HFFc6 (cell line): ENCODE data around the gene KNDC1. TPM values are rescaled to one million over a fixed set of nuclear protein-coding genes. Genes with fewer than 3 reads are reported as not detected.
"Not testable (repeated sequence)": the region's sequence is repeated elsewhere in the genome, so short reads cannot be mapped to it uniquely, and the experiment has no call there.

Source experiments
- DNase-seq: peaks from one replicate; pipeline ENCODE4 v3.0.0-alpha.2; 2018
- H3K27ac Mint-ChIP-seq: 2 replicates; pipeline ENCODE4 v1.8.0; 2020; ENCODE audit warnings: mild to moderate bottlenecking, mixed read lengths
- H3K27me3 Mint-ChIP-seq: 2 replicates; pipeline ENCODE4 v1.8.0; 2021; ENCODE audit warnings: mild to moderate bottlenecking, moderate library complexity, mixed read lengths; ENCODE audit not compliant: insufficient read depth
- H3K36me3 Mint-ChIP-seq: 2 replicates; pipeline ENCODE4 v1.8.0; 2021; ENCODE audit warnings: low read depth, mixed read lengths
- H3K4me1 Mint-ChIP-seq: 2 replicates; pipeline ENCODE4 v1.8.0; 2020; ENCODE audit warnings: low read depth, mixed read lengths
- H3K4me3 Mint-ChIP-seq: 2 replicates; pipeline ENCODE4 v1.8.0; 2020; ENCODE audit warnings: mild to moderate bottlenecking, moderate library complexity, mixed read lengths
- H3K9me3 Mint-ChIP-seq: 2 replicates; pipeline ENCODE4 v1.8.0; 2020; ENCODE audit warnings: mild to moderate bottlenecking, mixed read lengths
- total RNA-seq, 6 experiments: library from RNA; stranded (reverse); fragmentation: NEBNext Ultra II Directional; extraction: Animal tissue kit (Norgen Biotek cat#: 25700); gene quantifications; 2 replicates in 1 of 6; 3 replicates in 5 of 6; pipeline ENCODE4 v1.2.3, GENCODE V29; 2021
- TF ChIP-seq, protein P1 (sequence below): fragments of 200-600 bp; sonication (generic); IDR thresholded peaks from 2 replicates; pipeline ENCODE4 v1.5.0; 2021; ENCODE audit warnings: antibody characterized with exemption, mild to moderate bottlenecking

KNDC1 gene
- total RNA-seq, 6 experiments from 2014 or later = 0.05 to 1.00 (median 0.28) TPM; not detected in 3

DNA sequence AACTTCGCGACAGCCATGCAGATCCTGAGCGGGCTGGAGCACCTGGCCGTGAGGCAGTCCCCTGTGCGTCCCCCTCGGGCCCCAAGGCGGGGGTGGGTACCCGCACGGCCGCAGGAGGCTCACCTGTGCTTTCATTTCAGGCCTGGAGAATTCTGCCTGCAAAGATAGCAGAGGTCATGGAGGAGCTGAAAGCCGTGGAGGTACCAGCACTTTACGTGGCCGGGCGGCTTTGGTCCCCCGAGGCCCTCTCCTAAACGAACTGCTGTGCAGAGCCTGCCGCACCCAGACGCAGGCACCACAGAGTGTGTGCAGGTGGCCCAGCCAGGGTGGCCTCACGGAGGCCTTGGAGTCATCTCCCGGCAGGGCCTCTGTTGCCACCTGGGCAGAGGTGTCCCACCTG, 58.9 kb downstream of the KNDC1 start:
- H3K9me3 Mint-ChIP-seq = peaks cover 18% of the 10 kb centered on the region; the same call in 1 of the 2 replicates
- peaks cover 2% of the 10 kb centered on the region for H3K27me3 Mint-ChIP-seq
- H3K27ac Mint-ChIP-seq = no peak overlapping the region

DNA sequence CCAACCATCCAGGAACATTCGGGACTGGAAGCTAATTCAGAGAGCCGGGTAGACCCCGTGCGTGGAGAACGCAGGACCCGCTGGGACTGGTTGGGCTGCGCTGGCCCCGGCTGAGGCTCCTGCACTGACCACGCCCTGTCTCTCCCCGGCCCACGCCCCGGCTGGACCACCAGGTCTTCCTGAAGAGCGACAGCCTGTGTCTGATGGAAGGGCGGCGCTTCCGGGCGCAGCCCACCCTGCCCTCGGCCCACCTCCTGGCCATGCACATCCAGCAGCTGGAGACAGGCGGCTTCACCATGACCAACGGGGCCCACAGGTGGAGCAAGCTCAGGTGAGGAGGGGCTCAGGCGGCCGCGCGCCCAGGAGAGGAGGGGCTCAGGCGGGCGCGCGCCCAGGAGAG, 59.8 kb downstream of the KNDC1 start:
- Mint-ChIP-seq H3K9me3 (peaks cover 18% of the 10 kb centered on the region; the same call in 1 of the 2 replicates), H3K27me3 (peaks cover 2% of the 10 kb centered on the region), H3K4me1 (no peaks in the 10 kb centered on the region), H3K4me3 (no peak overlapping the region), H3K27ac (no peak overlapping the region), H3K36me3 (no peaks in the 10 kb centered on the region)
- no peak for DNase-seq
- TF ChIP-seq, protein P1, sequence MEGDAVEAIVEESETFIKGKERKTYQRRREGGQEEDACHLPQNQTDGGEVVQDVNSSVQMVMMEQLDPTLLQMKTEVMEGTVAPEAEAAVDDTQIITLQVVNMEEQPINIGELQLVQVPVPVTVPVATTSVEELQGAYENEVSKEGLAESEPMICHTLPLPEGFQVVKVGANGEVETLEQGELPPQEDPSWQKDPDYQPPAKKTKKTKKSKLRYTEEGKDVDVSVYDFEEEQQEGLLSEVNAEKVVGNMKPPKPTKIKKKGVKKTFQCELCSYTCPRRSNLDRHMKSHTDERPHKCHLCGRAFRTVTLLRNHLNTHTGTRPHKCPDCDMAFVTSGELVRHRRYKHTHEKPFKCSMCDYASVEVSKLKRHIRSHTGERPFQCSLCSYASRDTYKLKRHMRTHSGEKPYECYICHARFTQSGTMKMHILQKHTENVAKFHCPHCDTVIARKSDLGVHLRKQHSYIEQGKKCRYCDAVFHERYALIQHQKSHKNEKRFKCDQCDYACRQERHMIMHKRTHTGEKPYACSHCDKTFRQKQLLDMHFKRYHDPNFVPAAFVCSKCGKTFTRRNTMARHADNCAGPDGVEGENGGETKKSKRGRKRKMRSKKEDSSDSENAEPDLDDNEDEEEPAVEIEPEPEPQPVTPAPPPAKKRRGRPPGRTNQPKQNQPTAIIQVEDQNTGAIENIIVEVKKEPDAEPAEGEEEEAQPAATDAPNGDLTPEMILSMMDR = no peak

More for the DNA sequence above, 58.9 kb downstream of the KNDC1 start:
- Mint-ChIP-seq H3K36me3 (no peaks in the 10 kb centered on the region), H3K4me1 (no peaks in the 10 kb centered on the region), H3K4me3 (no peak overlapping the region)
- DNase-seq = no peak
- TF ChIP-seq, protein P1 = no peak

DNA sequence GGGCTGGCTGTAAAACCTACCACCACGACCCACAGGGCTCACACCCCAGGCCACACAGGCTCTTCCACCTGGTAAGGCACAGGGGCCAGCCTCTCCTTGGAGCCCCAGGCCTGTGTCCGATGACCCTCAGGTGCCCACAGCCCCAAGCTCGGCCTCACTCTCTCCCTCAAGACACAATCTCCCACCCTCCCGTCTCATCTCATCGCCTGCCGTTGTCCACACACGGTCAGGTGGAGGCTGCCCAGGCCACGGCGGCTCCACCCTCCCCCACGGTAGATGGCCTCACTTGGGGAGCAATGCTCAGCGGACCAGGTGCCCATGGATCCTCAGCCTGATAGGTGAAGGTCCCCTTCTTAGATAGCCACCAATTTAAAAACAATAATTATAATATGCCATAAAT, 61.3 kb downstream of the KNDC1 start:
- no peak for DNase-seq
- Mint-ChIP-seq H3K27me3 (no peaks in the 10 kb centered on the region; the same call in none of the 2 replicates), H3K4me3 (no peak overlapping the region), H3K36me3 (no peaks in the 10 kb centered on the region), H3K27ac (no peak overlapping the region), H3K9me3 (peaks cover 12% of the 10 kb centered on the region; the same call in 1 of the 2 replicates), H3K4me1 (no peaks in the 10 kb centered on the region)
- TF ChIP-seq, protein P1 = no peak

DNA sequence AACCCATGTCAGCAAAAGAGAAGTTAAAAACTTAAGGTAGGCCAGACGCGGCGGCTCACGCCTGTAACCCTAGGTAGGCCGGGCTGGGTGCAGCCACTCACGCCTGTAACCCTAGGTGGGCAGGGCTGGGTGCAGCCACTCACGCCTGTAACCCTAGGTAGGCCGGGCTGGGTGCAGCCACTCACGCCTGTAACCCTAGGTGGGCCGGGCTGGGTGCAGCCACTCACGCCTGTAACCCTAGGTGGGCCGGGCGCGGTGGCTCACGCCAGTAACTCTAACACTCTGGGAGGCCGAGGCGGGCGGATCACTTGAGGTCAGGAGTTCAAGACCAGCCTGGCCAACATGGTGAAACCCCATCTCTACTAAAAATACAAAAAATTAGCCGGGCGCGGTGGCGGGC, 61.7 kb downstream of the KNDC1 start:
- H3K4me1 Mint-ChIP-seq, H3K9me3 Mint-ChIP-seq, H3K27ac Mint-ChIP-seq, H3K4me3 Mint-ChIP-seq, H3K36me3 Mint-ChIP-seq, H3K27me3 Mint-ChIP-seq, DNase-seq: not testable (repeated sequence)

DNA sequence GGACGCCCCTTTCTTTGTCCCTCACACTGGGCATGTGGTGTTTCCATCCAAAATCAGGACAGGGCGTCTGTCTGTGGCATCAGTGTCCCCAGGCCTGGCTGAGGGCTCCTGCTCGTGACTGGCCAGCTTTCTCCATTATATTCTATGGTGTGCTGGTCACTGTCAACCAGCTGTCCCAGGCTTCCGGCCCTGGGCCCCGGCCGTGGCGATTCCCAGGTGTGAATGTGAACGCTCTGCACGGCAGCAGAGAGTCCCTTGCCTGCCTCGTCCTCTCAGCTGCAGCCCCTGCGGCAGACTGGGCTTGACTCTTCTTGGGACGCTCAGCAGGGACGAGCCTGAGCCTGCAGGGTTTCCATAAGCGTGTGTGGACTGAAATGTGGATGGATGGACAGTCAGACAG, 64.1 kb downstream of the KNDC1 start:
- H3K27me3 Mint-ChIP-seq = peaks cover 9% of the 10 kb centered on the region
- H3K36me3 Mint-ChIP-seq = no peaks in the 10 kb centered on the region
- peaks cover 4% of the 10 kb centered on the region; the same call in 1 of the 2 replicates for H3K9me3 Mint-ChIP-seq
- TF ChIP-seq, protein P1 = no peak
- H3K4me3 Mint-ChIP-seq = no peak overlapping the region
- no peak for DNase-seq
- H3K4me1 Mint-ChIP-seq = no peaks in the 10 kb centered on the region
- H3K27ac Mint-ChIP-seq = no peak overlapping the region

DNA sequence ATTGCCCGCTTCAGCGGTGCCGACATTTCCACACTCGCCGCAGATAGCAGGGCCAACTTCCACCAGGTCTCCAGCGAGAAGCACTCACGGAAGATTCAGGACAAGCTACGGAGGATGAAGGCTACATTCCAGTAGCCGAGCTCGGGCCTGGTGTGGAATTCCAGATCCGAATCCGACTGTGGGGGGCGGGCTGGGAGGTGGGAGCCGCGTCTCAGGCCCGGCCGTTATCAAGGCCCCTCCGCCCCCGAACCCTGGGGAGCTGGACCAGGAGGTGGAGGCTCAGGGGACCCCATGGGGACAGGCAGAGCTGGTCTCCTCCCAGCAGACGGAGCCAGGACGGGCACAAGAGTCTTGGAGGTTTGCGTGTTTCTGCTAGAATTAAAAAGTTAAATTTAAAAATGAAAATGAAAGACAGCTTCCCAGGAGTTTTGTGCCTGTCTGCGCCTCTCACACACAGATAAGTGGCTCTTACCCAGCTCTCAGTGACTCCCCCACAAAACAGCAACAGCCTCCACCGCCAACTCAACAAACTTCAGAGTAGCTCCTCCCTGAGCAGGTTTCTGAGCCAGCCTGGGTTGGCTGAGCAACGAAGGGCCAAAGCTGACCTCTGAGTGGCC, 64.8 kb downstream of the KNDC1 start:
- Mint-ChIP-seq H3K27me3 (peaks cover 15% of the 10 kb centered on the region), H3K36me3 (no peaks in the 10 kb centered on the region), H3K4me1 (no peaks in the 10 kb centered on the region), H3K27ac (no peak overlapping the region), H3K4me3 (no peak overlapping the region), H3K9me3 (peaks cover 4% of the 10 kb centered on the region; the same call in 1 of the 2 replicates)
- no peak for DNase-seq
- TF ChIP-seq, protein P1 = no peak
